OCI-LY7 (cell line): ENCODE data around the gene ZNF554. TPM values are rescaled to one million over a fixed set of nuclear protein-coding genes. Genes with fewer than 3 reads are reported as not detected.

Experiments used
- BruUV-seq: library from RNA; stranded (reverse); fragments of 400-500 nt; replicated peaks from 2 replicates; lab custom pipeline; 2021; lab: Mats Ljungman, UMichigan
- CTCF ChIA-PET: fragments of 300-600 bp; sonication (Branson Sonifier 250); formaldehyde crosslinking; loops from one replicate; lab custom pipeline; 2022; ENCODE audit warnings: antibody characterized with exemption; ENCODE audit not compliant: unreplicated experiment; lab: Charles Lee
- POLR2A ChIA-PET: fragments of 300-600 bp; sonication (Branson Sonifier 250); formaldehyde crosslinking; loops from one replicate; lab custom pipeline; 2022; ENCODE audit warnings: antibody characterized with exemption; lab: Charles Lee
- DNase-seq: peaks from one replicate; pipeline ENCODE4 v3.0.0-alpha.2; 2015; ENCODE audit warnings: low spot score
- H2AFZ ChIP-seq: fragments of 200-600 bp; sonication (generic), shearing (Covaris generic); 2 replicates; pipeline ENCODE4 v1.6.1; 2014; ENCODE audit warnings: mild to moderate bottlenecking, antibody characterized with exemption, low read length, moderate library complexity
- H3K27ac ChIP-seq: fragments of 200-600 bp; sonication (generic); 2 replicates; pipeline ENCODE4 v1.5.1; 2014; ENCODE audit warnings: mixed run types, low read depth, mild to moderate bottlenecking, moderate library complexity, low read length, inconsistent platforms; ENCODE audit not compliant: poor library complexity, severe bottlenecking
- H3K36me3 ChIP-seq: fragments of 200-600 bp; sonication (generic); 2 replicates; pipeline ENCODE4 v1.6.1; 2014; ENCODE audit warnings: mild to moderate bottlenecking, antibody characterized with exemption, low read length, moderate library complexity, mixed read lengths; ENCODE audit not compliant: insufficient read depth
- H3K4me1 ChIP-seq: fragments of 200-600 bp; sonication (generic); 2 replicates; pipeline ENCODE4 v1.5.1; 2014; ENCODE audit warnings: mild to moderate bottlenecking, low read length; ENCODE audit not compliant: insufficient read depth, poor library complexity, severe bottlenecking
- H3K4me2 ChIP-seq: fragments of 200-600 bp; sonication (generic); 2 replicates; pipeline ENCODE4 v1.6.1; 2014; ENCODE audit warnings: mild to moderate bottlenecking, low read length
- H3K4me3 ChIP-seq: fragments of 200-600 bp; sonication (generic); 2 replicates; pipeline ENCODE4 v1.5.1; 2014; ENCODE audit warnings: mild to moderate bottlenecking, low read depth, low read length; ENCODE audit not compliant: poor library complexity, severe bottlenecking
- H3K79me2 ChIP-seq: fragments of 200-600 bp; sonication (generic); 2 replicates; pipeline ENCODE4 v1.6.1; 2016; ENCODE audit warnings: low read depth, mild to moderate bottlenecking, low read length, moderate library complexity, mixed read lengths; ENCODE audit not compliant: insufficient read depth
- H3K9me2 ChIP-seq: fragments of 200-600 bp; sonication (generic); 2 replicates; pipeline ENCODE4 v1.6.1; 2016; ENCODE audit warnings: mild to moderate bottlenecking, low read length, mixed read lengths; ENCODE audit not compliant: insufficient read depth
- H3K9me3 ChIP-seq: fragments of 200-600 bp; sonication (generic); 2 replicates; pipeline ENCODE4 v1.6.1; 2014; ENCODE audit warnings: mild to moderate bottlenecking, mixed run types, low read length, mixed read lengths
- H4K20me1 ChIP-seq: fragments of 200-600 bp; sonication (generic); 2 replicates; pipeline ENCODE4 v1.6.1; 2014; ENCODE audit warnings: mild to moderate bottlenecking, antibody characterized with exemption, low read length, moderate library complexity, mixed read lengths; ENCODE audit not compliant: insufficient read depth
- CTCF ChIP-seq: fragments of 200-600 bp; sonication (generic); conservative IDR thresholded peaks from 2 replicates; pipeline ENCODE4 v1.5.1; 2014; ENCODE audit warnings: mild to moderate bottlenecking, antibody characterized with exemption, low read length, moderate library complexity, mixed read lengths
- EZH2phosphoT487 ChIP-seq: fragments of 200-600 bp; sonication (generic); IDR thresholded peaks from 2 replicates; pipeline ENCODE4 v1.6.1; 2018; ENCODE audit warnings: low read depth, borderline replicate concordance, mild to moderate bottlenecking, mixed run types, antibody characterized with exemption, low read length, moderate library complexity, mixed read lengths
- intact Hi-C: fragments of 100-400 bp; cut with micrococcal nuclease; formaldehyde crosslinking; loops from one replicate; pipeline ENCODE4 v1.10.0; 2022; ENCODE audit not compliant: unreplicated experiment
- total RNA-seq, 2 experiments: library from RNA; depleted of rRNA in 1 of 2; stranded (reverse); fragments of >200 nt in 1 of 2; shearing (Covaris generic) in 1 of 2; gene quantifications; 2 replicates each; pipeline ENCODE4 v1.2.3, GENCODE V29; 2014 to 2022

The ZNF554 gene
- total RNA-seq, 2 experiments from 2014 or later = 3.9 to 4.4 TPM

GRCh38 chr19:2822846-2823245 is 3.2 kb downstream of the ZNF554 start:
- Histone ChIP-seq H3K4me3 (no peak overlapping the region), H3K9me2 (no peaks in the 10 kb centered on the region), H3K4me2 (no peak overlapping the region), H3K4me1 (peaks cover 4% of the 10 kb centered on the region), H3K79me2 (no peaks in the 10 kb centered on the region), H4K20me1 (no peaks in the 10 kb centered on the region), H3K9me3 (no peaks in the 10 kb centered on the region), H3K36me3 (no peaks in the 10 kb centered on the region), H2AFZ (no peak overlapping the region), H3K27ac (no peak overlapping the region)
- DNase-seq = no peak
- ChIA-PET CTCF (no interaction called here), POLR2A (no interaction called here)
- BruUV-seq = no TSS peak
- intact Hi-C loops = no loop called here
- TF ChIP-seq EZH2phosphoT487 (no peak), CTCF (no peak)

- H3K9me2 ChIP-seq = no peaks in the 10 kb centered on the region
- H3K79me2 ChIP-seq = no peaks in the 10 kb centered on the region
- no peak overlapping the region for H2AFZ ChIP-seq
- H3K9me3 ChIP-seq = no peaks in the 10 kb centered on the region
- no peaks in the 10 kb centered on the region for H3K36me3 ChIP-seq
- intact Hi-C loops = no loop called here
- ChIA-PET POLR2A (no interaction called here), CTCF (no interaction called here)
- no peak overlapping the region for H3K27ac ChIP-seq
- no peak overlapping the region for H3K4me3 ChIP-seq
- no peak for DNase-seq
- H3K4me1 ChIP-seq = peaks cover 4% of the 10 kb centered on the region
- no peak for TF ChIP-seq CTCF
- no peak overlapping the region for H3K4me2 ChIP-seq
- no peaks in the 10 kb centered on the region for H4K20me1 ChIP-seq
- BruUV-seq = no TSS peak
Observed at GRCh38 chr19:2823646-2824045, 4.0 kb downstream of the ZNF554 start.

GRCh38 chr19:2824129-2824528 is 4.5 kb downstream of the ZNF554 start:
- H3K4me2 ChIP-seq = no peak overlapping the region
- H4K20me1 ChIP-seq = no peaks in the 10 kb centered on the region
- BruUV-seq = no TSS peak
- no peak for DNase-seq
- H3K9me3 ChIP-seq = no peaks in the 10 kb centered on the region
- intact Hi-C loops = no loop called here
- ChIA-PET CTCF (no interaction called here), POLR2A (no interaction called here)
- no peaks in the 10 kb centered on the region for H3K79me2 ChIP-seq
- no peak overlapping the region for H3K4me3 ChIP-seq
- no peak overlapping the region for H3K27ac ChIP-seq
- H3K9me2 ChIP-seq = no peaks in the 10 kb centered on the region
- no peak for TF ChIP-seq CTCF
- TF ChIP-seq EZH2phosphoT487 = no peak
- no peaks in the 10 kb centered on the region for H3K36me3 ChIP-seq
- H2AFZ ChIP-seq = no peak overlapping the region
- H3K4me1 ChIP-seq = peaks cover 4% of the 10 kb centered on the region
